ENCODE results near the gene BMPR1A.
"Not testable (repeated sequence)": the region's sequence is repeated elsewhere in the genome, so short reads cannot be mapped to it uniquely, and the experiment has no call there.

Gene BMPR1A

DNA sequence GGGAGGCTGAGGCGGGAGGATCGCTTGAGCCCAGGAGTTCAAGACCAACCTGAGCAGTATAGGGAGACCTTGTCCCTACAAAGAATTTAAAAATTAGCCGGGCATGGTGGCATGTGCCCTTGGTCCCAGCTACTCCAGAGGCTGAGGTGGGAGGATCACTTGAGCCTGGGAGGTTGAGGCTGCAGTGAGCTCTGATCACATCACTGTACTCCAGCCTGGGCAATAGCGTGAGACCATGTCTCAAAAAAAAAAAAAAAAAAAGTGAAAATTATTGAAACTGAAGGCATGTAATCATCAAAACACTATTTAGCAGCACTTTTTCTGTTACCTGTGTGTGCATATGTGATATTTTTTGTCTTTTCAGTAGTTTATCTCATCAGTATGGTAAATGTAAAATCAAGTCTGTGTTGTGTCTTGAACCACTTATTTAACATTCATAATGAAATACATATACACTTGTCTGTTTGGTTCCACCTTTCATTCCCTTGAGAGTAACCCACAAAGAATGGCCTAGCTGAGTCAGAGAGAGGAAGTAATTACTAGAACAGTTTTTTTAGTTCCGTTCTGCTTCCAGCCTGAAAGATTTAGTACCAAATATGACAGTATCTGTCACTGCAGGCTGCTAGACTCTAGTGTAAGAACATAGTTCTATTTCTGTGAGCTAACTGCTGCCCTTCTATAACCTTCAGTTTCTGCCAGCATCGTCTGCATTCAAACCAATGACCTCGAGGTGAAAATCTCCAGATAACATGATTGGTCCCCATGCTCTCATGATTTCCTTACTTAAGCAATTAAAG is 132.4 kb downstream of the BMPR1A start:
- no peak for DNase-seq

DNA sequence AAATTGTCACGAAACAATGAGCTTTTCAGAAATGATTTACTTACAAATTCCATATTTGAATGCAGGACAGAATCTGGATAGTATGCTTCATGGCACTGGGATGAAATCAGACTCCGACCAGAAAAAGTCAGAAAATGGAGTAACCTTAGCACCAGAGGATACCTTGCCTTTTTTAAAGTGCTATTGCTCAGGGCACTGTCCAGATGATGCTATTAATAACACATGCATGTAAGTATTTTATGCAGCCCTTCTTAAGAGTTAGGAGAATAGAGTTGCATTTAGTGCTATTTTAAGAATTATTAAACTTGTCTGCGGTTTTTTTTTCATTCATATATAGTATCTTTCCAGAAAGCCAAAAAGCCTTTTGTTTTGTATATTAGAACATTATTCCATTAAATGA is 133.6 kb downstream of the BMPR1A start:
- DNase-seq = no peak

DNA sequence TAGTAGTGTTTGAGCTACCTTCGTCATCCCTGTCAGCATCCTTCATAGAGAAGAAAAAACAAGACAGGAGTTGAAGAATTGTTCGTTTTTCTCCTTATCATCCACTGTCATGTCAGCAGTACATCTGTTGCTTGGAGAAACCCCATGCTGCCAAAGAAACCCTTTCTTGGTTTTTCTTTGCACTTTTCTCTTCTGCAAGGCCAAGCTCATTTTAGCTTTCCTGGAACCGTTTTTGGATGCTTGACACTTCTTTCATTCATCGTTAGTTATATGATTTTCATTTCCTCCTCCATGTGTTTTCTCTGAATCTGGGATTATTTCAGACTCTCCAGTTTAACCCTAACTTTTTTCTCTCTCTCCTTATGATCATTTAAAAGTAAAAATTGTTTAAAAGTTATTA is 142.1 kb downstream of the BMPR1A start:
- no peak for DNase-seq

DNA sequence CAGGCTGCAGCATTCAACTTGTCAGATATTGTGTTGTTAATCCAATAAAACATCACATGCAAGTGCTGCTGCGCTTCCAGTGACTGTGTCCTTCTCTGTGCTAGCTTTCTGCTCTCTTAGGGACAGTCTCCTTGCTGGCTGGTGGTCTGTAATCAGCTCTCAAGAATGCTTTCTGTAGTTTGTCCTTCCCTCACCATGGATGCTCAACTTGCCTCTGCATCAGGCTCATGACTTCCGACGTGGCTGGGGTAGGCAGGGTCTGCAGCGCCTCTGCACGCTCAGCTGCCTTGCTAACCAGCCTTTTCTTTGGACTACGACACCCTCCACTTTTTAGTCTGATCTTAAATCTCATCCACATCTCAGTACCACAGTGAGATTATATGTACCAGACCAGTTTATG is 142.7 kb downstream of the BMPR1A start:
- DNase-seq = peak in 7 of 14 donors; percentile 1 to 58 (median 7)

DNA sequence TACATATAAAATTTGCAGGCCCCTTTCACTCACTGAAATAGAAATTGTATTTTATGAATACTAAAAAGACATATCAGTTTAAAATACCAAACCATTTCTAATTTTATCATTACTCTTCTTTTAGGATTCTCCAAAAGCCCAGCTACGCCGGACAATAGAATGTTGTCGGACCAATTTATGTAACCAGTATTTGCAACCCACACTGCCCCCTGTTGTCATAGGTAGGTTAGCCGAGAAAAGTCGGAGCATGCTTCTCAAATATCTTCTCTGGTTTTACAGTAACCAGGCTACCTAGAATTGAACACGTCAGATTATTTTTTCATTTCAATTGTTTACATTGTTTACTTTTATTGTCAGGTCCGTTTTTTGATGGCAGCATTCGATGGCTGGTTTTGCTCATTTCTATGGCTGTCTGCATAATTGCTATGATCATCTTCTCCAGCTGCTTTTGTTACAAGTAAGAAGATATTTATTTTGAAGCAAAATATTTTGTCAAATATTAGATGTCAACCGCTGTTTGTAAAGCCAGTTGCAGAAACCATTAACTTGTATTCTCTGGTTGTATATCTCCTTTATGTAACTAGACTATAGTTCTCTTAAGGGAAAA is 143.4 kb downstream of the BMPR1A start:
- peak in 10 of 14 donors; percentile 3 to 66 (median 30) for DNase-seq

DNA sequence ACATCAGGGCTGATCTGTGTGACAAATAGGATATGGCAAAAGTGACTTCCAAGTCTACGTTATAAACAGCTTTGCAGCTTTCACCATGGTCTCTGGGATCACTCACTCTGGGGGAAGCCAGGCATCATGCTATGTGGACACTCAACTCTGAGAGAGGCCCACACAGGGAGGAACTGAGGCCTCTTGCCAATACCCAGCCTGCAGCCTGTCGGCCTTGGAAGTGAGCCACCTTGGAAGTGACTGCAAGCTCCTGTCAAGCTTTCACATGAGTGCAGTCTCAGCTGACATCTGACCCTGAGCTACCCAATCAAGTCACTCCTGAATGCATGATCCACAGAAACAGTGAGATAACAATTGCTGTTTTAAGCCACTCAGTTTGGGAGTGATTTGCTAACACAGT is 144.5 kb downstream of the BMPR1A start:
- DNase-seq = peak in 12 of 14 donors; percentile 8 to 79 (median 48)

DNA sequence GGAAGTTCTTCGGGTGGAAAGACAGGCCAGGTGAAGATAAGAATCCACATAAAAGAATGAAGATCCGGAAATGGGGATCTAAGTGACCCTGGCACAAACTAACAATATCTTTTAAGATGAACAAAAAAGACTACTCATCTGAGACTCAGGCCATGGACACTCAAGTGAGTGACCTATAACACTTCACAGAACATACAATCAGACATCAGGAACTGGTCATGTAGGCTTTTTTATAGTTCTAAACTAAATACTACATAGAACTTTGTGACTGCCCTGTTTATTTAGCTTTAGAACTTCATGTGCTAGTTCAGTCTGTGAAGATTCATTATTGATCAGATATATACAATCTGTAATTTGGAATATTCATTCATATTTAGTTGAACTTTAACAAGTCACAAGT is 148.2 kb downstream of the BMPR1A start:
- DNase-seq = no peak

DNA sequence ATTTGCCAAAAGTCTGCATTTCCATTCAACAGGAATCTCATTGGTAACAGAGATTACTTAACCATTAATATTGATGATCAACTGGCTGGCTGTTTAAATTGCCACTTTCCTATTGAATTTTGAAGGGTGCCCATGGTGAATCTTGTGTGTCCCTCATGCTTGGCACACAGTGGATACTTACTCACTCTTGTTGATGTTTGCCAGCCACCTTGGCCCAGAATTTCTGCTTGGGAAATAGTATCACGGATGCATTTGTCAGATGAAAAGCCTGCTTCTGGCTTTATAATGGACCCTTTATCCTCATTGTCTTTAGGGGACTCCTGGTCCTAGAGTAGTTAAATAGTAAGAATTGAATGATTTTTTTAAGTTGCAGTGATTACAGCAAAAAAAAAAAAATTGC is 149.0 kb downstream of the BMPR1A start:
- peak in 1 of 14 donors; percentile 15 for DNase-seq

DNA sequence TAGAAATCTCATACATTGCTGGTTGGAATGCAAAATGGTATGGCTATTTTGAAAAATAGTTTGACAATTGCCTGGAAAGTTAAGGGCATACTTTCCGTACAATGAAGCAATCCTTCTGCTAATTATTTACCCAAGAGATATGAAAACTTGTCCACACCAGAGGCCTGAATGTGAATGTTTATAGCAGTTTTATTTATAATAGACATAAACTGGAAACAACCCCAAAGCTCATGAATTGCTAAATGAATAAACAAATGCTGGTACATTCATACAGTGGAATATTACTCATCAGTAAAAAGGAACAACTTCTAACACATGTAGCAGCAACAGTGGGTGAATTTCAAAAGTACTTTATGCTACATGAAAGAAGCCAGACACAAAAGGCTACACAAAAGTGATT is 158.3 kb downstream of the BMPR1A start:
- no peak for DNase-seq

DNA sequence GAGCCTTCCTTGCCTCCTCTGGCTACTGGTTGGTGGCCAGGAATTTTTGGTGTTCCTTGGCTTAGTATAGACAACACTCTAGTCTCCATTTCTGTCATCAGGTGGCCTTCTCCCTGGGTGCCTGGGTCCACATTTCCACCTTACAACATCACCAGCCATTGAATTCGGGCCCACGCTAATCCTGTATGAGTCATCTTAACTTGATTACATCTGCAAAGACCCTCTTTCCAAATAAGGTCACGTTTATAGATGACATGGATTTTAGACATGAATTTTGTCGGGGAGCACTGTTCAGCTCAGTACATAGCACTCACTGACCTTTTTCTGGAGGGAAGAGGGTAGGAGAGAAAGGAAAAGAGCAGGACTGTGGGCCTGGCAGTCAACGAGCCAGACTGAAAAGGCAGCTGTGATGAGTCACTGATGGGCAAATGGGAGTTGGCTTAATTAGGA is 161.6 kb downstream of the BMPR1A start:
- peak in 1 of 14 donors; percentile 42 for DNase-seq

DNA sequence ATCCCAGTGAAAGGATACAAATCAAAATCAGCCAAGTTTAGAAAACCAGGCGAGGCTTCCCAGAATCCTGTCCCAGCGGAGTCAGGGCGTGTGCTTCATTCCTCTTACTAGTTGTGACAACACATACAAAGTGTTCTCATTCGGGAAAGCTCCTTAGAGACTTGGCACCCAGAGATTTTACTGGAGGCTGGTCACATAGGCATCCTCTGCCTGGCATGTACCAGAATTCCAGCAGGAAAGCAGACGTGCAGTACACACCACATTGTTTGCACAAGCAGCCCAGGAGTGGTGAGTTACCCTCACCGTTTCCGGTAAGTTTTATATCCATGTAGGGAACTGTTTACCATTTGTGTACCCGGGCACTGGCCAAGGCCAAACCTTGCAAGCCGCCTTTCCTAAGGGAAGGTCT is 166.1 kb downstream of the BMPR1A start:
- peak in 1 of 14 donors; percentile 21 for DNase-seq

DNA sequence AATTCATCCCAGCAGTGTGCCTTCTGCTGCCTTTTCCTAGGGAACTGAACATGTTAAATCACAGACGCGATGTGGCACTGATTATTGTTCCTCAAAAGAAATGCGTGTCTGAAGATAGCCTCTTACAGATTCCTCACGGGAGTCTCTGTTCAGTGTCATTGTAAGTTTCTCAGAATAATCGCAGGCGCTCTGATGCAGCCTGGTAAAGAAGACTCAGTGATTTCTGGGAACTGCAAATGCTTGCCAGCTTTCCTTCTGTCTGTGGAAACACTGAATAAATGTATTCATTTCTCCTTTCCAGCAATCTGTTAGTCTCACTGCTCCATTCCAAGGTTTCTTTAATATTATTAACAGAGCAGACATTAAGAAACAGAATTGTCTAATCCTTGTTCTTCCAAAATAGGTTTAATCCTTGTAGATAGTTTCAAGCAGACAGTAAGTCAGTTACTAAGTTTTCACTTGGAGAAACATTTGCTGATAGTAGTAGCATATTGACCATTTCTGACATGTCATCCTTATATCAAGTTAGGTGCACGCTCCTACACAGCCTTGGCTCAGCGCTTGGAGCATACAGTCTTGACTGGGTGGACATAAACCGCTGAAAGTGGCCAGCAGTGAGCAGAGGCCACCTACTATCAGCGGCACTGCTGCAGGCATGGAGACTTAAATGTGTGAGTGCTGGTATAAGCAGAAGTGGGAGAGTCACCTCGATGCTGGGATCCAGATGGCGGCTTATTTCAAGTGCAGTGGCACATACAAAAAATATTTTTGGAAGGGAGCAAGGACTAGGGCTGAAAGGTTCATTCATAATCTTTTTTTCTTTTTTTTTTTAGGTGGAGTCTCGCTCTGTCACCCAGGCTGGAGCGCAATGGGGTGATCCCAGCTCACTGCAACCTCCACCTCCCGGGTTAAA is 173.3 kb downstream of the BMPR1A start:
- DNase-seq = peak in 1 of 14 donors; percentile 27

DNA sequence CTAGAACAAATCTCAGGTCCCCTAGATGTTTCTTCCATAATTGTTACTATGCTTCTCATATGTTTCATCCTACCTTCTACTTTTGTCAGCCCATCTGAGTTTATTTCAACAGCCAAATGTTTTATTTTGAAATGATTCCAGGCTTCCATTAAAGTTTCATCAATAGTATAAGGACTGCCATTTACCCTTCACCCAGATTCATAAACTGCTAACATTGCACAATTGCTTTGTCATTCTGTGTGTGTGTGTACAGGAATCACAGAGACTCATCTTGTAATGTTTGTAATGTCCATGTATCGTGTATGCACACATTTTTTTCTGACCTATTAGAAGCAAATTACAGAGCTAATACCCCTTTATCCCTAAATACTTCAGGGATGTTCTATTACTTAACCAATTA is 175.5 kb downstream of the BMPR1A start:
- DNase-seq = no peak

DNA sequence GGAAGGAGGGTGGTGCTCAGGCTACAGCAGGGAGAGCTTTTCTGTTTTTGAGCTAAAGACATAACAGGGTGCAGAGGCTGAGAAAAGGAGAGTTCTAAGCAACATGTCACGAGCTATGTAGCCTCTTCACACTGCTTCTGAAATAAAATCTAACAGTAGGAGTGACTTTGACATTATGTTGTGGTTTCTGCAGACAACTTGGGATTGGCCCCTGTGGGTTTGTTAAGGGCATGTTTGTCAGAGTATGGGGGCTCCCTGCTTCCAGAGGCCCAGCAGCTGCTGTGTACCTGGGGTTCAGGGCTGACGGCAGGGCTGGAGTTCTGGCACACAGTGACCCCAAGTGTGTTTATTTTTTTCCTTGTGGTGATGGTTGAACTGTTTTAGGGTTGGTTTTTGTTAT is 176.3 kb downstream of the BMPR1A start:
- DNase-seq = no peak

DNA sequence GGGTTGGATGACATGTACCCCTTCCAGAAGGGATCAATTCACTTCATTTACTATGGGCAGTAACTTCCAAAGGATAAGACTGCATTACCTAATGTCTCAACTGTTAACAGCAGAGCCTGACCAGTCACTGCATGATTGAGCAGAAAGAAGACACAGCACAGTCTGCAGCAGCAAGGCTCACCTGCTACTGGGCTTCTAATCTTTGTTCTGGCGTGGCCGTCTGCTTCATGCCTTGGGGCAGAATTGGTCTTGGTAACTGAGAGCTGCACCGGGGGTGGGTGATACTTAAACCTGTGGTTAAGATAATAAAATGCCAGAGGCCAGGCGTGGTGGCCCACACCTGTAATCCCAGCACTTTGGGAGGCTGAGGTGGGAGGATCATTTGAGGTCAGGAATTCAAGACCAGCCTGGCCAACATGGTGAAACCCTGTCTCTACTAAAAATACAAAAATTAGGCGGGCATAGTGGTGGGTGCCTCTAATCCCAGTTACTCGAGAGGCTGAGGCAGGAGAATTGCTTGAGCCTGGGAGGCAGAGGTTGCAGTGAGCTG is 177.8 kb downstream of the BMPR1A start:
- not testable (repeated sequence) for DNase-seq

DNA sequence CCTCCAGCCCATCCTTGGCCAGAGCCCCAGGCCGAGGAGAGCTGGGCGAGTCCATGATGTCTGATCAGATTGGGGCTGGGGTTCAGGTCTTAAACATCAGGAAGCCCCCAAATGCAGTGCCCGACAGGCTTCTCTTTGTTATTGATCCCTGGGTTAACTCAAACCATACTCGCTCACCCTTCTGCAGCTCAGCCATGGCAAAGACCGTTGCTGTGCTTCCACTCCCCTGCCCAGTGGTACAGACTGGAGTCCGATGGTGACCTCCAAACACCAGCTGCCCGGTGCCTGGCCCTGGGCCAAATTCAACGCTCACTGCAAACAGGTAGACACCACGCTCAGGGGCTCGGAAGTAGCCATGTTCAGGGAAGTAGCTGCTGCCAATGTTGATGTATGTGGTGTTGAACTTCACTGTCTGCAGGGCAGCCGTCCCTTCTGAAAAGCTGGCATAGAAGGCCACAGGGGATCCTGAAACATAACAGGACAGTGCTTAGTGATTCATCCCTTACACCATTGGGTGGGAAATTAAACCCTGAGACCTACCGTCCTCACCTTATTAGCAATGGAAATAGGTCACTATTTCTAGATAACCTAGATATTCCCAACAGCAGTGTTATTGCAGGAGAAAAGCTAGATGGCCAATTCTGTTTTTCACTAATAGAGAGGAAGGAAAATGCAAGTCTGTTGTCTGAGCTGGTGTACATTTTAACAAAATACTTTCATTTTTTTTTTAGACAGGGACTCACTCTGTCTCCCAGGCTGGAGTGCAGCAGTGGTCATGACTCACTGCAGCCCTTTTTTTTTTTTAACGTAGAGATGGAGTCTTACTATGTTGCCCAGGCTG is 180.5 kb downstream of the BMPR1A start:
- DNase-seq = no peak

DNA sequence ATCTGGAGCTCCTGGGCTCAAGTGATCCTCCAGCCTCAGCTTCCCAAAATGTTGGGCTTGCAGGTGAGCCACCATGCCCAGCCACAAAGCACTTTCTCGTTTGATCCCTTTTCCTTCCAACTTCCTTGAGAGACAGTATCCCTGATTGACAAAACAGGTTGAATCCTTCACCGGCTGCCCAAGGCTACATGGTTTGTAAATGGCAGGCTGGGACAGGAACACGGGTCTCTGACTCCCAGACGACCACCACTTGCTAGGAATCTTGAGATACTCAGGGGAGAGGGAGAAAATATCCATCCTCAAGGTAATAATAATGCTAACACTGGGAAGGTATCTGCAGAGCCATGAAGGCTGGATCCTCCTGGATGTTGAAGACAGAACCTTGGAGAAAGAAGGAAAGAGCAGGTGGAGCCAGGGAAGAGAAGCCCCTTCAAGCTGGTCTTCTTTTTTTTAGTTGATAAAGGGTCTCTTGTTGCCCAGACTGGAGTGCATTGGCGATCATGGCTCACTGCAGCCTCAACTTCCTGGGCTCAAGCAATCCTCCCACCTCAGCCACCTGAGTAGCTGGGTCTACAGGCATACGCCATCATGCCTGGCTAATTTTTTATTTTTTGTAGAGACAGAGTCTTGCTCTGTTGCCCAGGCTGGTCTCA is 181.2 kb downstream of the BMPR1A start:
- DNase-seq = no peak

DNA sequence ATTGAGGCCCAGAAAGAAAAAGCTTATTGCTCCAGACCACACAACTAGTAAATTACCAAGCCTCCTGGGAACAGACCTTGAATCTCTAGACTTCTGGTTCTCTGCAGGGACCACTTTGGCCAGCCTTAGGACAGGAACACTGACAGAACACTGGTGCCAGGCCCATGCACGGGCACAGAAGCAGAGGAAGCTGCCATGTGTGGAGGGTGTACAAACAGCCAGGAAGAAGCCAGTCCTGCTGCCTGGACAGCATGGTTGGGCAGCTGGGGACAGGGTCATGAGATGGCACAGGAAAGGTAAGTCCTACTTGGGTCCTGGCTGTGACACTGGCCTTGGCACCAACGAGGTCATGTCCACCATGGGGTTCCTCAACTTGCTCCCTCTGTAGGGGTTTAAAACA is 181.8 kb downstream of the BMPR1A start:
- DNase-seq = no peak

DNA sequence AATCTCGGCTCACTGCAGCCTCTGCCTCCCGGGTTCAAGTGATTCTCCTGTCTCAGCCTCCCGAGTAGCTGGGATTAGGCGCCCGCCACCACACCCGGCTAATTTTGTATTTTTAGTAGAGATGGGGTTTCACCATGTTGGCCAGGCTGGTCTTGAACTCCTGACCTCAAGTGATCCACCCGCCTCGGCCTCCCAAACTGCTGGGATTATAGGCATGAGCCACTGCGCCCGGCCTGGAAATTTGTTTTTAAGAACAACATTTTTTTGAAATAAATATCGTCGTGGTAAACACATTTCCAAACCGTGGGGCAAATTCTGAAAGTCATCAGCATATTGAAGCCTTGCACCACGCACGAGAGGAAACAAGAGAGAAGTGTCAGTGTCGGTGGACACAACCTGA is 183.7 kb downstream of the BMPR1A start:
- DNase-seq = not testable (repeated sequence)

DNA sequence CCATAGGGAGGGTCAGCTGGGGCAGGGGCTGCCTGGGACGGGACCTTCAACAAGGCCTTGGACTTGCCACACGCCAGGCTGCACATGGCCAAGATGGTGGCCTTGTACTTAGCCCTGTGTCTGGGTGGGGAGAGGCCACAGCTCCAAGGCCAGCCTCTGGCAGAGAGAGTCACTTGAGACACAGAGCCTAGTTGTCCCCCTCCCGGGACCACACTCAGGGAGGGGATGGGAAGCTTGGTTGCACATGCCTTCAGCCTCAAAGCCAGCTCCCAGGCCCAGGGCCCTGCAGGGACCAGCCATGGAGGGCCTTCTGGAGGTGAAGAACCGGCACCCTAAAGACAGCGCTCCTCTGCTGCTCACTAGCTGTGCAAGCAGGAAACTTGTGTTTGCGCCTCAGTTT is 184.3 kb downstream of the BMPR1A start:
- no peak for DNase-seq

DNA sequence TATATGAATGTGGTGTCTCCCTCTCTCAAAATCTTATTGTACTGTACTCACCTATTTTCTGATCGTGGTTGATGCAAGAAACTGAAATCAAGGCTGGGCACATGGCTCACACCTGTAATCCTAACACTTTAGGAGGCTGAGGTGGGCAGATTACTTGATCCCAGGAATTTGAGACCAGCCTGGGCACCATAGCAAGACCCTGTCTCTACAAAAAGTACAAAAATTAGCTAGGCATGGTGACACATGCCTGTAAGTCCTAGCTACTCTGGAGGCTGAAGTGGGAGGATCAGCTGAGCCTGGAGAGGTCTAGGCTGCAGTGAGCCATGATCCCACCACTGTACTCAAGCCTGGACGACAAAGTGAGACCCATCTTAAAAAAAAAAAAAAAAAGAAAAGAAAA is 185.0 kb downstream of the BMPR1A start:
- DNase-seq = no peak

Measured in C1 segment of cervical spinal cord (tissue), 14 donors.